ENCODE results near the gene SLC29A2.

Gene SLC29A2

GRCh38 chr11:66315921-66316811 is 55.4 kb downstream of the SLC29A2 start:
- H3K9me3 ChIP-seq (ENCODE audit: control insufficient read depth, low read length) = no peaks in the 10 kb centered on the region
- peaks cover 3% of the 10 kb centered on the region for H3K27me3 ChIP-seq (ENCODE audit: control insufficient read depth, insufficient read depth, low read length)
- H3K36me3 ChIP-seq (ENCODE audit: control insufficient read depth, insufficient read depth, low read length) = no peaks in the 10 kb centered on the region
- no peak overlapping the region for H3K9ac ChIP-seq (ENCODE audit: low read length)
- H3K4me1 ChIP-seq (ENCODE audit: control insufficient read depth, insufficient read depth, low read length) = peaks cover 10% of the 10 kb centered on the region
- no peak overlapping the region for H3K4me3 ChIP-seq (ENCODE audit: low read length)

- Histone ChIP-seq H3K9ac (ENCODE audit: low read length) (no peak overlapping the region), H3K27me3 (ENCODE audit: control insufficient read depth, insufficient read depth, low read length) (peaks cover 3% of the 10 kb centered on the region), H3K4me3 (ENCODE audit: low read length) (no peak overlapping the region), H3K4me1 (ENCODE audit: control insufficient read depth, insufficient read depth, low read length) (peaks cover 10% of the 10 kb centered on the region), H3K9me3 (ENCODE audit: control insufficient read depth, low read length) (no peaks in the 10 kb centered on the region), H3K36me3 (ENCODE audit: control insufficient read depth, insufficient read depth, low read length) (no peaks in the 10 kb centered on the region)
These were observed 56.1 kb downstream of the SLC29A2 start for GRCh38 chr11:66315498-66315885.

GRCh38 chr11:66314561-66315497 is 56.7 kb downstream of the SLC29A2 start:
- peaks cover 10% of the 10 kb centered on the region for H3K4me1 ChIP-seq (ENCODE audit: control insufficient read depth, insufficient read depth, low read length)
- no peak overlapping the region for H3K4me3 ChIP-seq (ENCODE audit: low read length)
- H3K9ac ChIP-seq (ENCODE audit: low read length) = peak overlapping the region; percentile 17
- no peaks in the 10 kb centered on the region for H3K9me3 ChIP-seq (ENCODE audit: control insufficient read depth, low read length)
- H3K36me3 ChIP-seq (ENCODE audit: control insufficient read depth, insufficient read depth, low read length) = no peaks in the 10 kb centered on the region
- H3K27me3 ChIP-seq (ENCODE audit: control insufficient read depth, insufficient read depth, low read length) = peaks cover 3% of the 10 kb centered on the region

GRCh38 chr11:66314186-66314501 is 57.4 kb downstream of the SLC29A2 start:
- H3K9ac ChIP-seq (ENCODE audit: low read length) = peak overlapping the region; percentile 22
- no peaks in the 10 kb centered on the region for H3K9me3 ChIP-seq (ENCODE audit: control insufficient read depth, low read length)
- peaks cover 10% of the 10 kb centered on the region for H3K4me1 ChIP-seq (ENCODE audit: control insufficient read depth, insufficient read depth, low read length)
- H3K4me3 ChIP-seq (ENCODE audit: low read length) = no peak overlapping the region
- peaks cover 3% of the 10 kb centered on the region for H3K27me3 ChIP-seq (ENCODE audit: control insufficient read depth, insufficient read depth, low read length)
- H3K36me3 ChIP-seq (ENCODE audit: control insufficient read depth, insufficient read depth, low read length) = no peaks in the 10 kb centered on the region

- Histone ChIP-seq H3K9me3 (ENCODE audit: control insufficient read depth, low read length) (no peaks in the 10 kb centered on the region), H3K36me3 (ENCODE audit: control insufficient read depth, insufficient read depth, low read length) (no peaks in the 10 kb centered on the region), H3K4me3 (ENCODE audit: low read length) (no peak overlapping the region), H3K4me1 (ENCODE audit: control insufficient read depth, insufficient read depth, low read length) (peaks cover 10% of the 10 kb centered on the region), H3K9ac (ENCODE audit: low read length) (peak overlapping the region; percentile 53), H3K27me3 (ENCODE audit: control insufficient read depth, insufficient read depth, low read length) (no peaks in the 10 kb centered on the region)
These were observed 58.0 kb downstream of the SLC29A2 start for GRCh38 chr11:66313321-66314185.

- no peaks in the 10 kb centered on the region for H3K27me3 ChIP-seq (ENCODE audit: control insufficient read depth, insufficient read depth, low read length)
These were observed 58.8 kb downstream of the SLC29A2 start for GRCh38 chr11:66312549-66313320.

More at GRCh38 chr11:66312549-66313320, 58.8 kb downstream of the SLC29A2 start:
- Histone ChIP-seq H3K4me1 (ENCODE audit: control insufficient read depth, insufficient read depth, low read length) (peaks cover 10% of the 10 kb centered on the region), H3K36me3 (ENCODE audit: control insufficient read depth, insufficient read depth, low read length) (no peaks in the 10 kb centered on the region), H3K4me3 (ENCODE audit: low read length) (no peak overlapping the region), H3K9me3 (ENCODE audit: control insufficient read depth, low read length) (no peaks in the 10 kb centered on the region), H3K9ac (ENCODE audit: low read length) (peak overlapping the region; percentile 53)

Measured in mucosa of stomach (tissue), 1 donor.